Stimulated activated CD4-positive, alpha-beta T cell treated with anti-CD3 and anti-CD28 coated beads, TNF-alpha, amount 100 ng/mL, for 4 hours (primary cell): ENCODE data around the gene SLC6A11.

ENCODE experiments used
- DNase-seq, 3 experiments: peaks; one replicate each; pipeline ENCODE4 v3.0.0-alpha.2; 2020; ENCODE audit warnings: low read depth in 3 of 3

Gene SLC6A11

GRCh38 chr3:10888518-10889090 is 72.6 kb downstream of the SLC6A11 start:
- DNase-seq, result no peak

GRCh38 chr3:10889206-10889960 is 73.4 kb downstream of the SLC6A11 start:
- DNase-seq, result no peak

GRCh38 chr3:10890665-10891064 is 74.6 kb downstream of the SLC6A11 start:
- no peak for DNase-seq

GRCh38 chr3:10892622-10893021 is 76.6 kb downstream of the SLC6A11 start:
- DNase-seq, result no peak

GRCh38 chr3:10901296-10901945 is 85.4 kb downstream of the SLC6A11 start:
- DNase-seq, result no peak

GRCh38 chr3:10907262-10907661 is 91.2 kb downstream of the SLC6A11 start:
- no peak for DNase-seq

- no peak for DNase-seq
Observed at GRCh38 chr3:10910367-10910766, 94.3 kb downstream of the SLC6A11 start.

- DNase-seq, result no peak
Observed at GRCh38 chr3:10911350-10912002, 95.4 kb downstream of the SLC6A11 start.

GRCh38 chr3:10912786-10913185 is 96.8 kb downstream of the SLC6A11 start:
- DNase-seq, result no peak

GRCh38 chr3:10915376-10915775 is 99.3 kb downstream of the SLC6A11 start:
- DNase-seq, result no peak

- no peak for DNase-seq
Observed at GRCh38 chr3:10917176-10917575, 101.1 kb downstream of the SLC6A11 start.

GRCh38 chr3:10918011-10918410 is 102.0 kb downstream of the SLC6A11 start:
- no peak for DNase-seq

- DNase-seq, result no peak
Observed at GRCh38 chr3:10919636-10920035, 103.6 kb downstream of the SLC6A11 start.

GRCh38 chr3:10925436-10926255 is 109.6 kb downstream of the SLC6A11 start:
- DNase-seq, result no peak

GRCh38 chr3:10926256-10926810 is 110.3 kb downstream of the SLC6A11 start:
- no peak for DNase-seq

GRCh38 chr3:10926811-10927521 is 110.9 kb downstream of the SLC6A11 start:
- no peak for DNase-seq

- DNase-seq, result no peak
Observed at GRCh38 chr3:10927551-10927950, 111.5 kb downstream of the SLC6A11 start.

GRCh38 chr3:10928407-10928960 is 112.5 kb downstream of the SLC6A11 start:
- no peak for DNase-seq

- DNase-seq, result no peak
Observed at GRCh38 chr3:10928961-10929471, 113.0 kb downstream of the SLC6A11 start.

GRCh38 chr3:10929978-10930665 is 114.1 kb downstream of the SLC6A11 start:
- DNase-seq, result no peak
